A549 (cell line): ENCODE results near the gene NOTCH4.

Experiments used
- POLR2A ChIP-seq: IDR thresholded peaks from 2 replicates; pipeline ENCODE4 v1.6.1; 2012; ENCODE audit warnings: mild to moderate bottlenecking, low read length
- TF ChIP-seq, protein P1 (sequence below): fragments of >200 bp; sonication (Bioruptor Twin); formaldehyde crosslinking; IDR thresholded peaks from 3 replicates; pipeline ENCODE4 v1.5.1; 2016

DNA sequence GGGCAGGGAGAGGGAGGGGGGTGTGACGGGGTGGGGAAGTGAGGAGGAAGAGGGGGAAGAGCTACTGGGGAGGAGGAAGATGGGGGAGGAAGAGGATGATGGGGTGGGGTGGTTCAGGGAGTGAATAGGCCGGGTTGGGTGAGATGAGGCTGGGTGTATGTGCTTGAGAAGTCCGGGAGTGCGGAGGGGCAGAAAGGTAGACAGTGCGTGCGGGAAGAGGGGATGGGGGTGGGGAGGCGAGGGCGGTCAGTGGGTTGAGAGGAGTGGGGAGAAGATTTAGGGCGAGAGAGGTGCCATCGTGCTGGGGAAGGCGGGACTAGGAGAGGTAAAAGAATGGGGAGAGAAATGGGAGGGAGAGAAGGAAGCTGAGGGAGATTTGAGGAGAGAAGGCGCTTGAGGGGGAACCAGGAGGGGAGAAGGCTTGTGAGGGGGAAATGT, 30.9 kb upstream of the NOTCH4 start:
- no peak for TF ChIP-seq POLR2A
- TF ChIP-seq, protein P1, sequence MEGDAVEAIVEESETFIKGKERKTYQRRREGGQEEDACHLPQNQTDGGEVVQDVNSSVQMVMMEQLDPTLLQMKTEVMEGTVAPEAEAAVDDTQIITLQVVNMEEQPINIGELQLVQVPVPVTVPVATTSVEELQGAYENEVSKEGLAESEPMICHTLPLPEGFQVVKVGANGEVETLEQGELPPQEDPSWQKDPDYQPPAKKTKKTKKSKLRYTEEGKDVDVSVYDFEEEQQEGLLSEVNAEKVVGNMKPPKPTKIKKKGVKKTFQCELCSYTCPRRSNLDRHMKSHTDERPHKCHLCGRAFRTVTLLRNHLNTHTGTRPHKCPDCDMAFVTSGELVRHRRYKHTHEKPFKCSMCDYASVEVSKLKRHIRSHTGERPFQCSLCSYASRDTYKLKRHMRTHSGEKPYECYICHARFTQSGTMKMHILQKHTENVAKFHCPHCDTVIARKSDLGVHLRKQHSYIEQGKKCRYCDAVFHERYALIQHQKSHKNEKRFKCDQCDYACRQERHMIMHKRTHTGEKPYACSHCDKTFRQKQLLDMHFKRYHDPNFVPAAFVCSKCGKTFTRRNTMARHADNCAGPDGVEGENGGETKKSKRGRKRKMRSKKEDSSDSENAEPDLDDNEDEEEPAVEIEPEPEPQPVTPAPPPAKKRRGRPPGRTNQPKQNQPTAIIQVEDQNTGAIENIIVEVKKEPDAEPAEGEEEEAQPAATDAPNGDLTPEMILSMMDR, result no peak
